Esophagus muscularis mucosa (tissue), 4 donors: ENCODE results near the gene NR3C2. TPM values are rescaled to one million over a fixed set of nuclear protein-coding genes. Genes with fewer than 3 reads are reported as not detected.

Source experiments
- DNase-seq: peaks from one replicate; pipeline ENCODE4 v3.0.0-alpha.2; 2017; ENCODE audit errors: extremely low spot score
- H3K27ac ChIP-seq, 4 donors: fragments of 200-600 bp; sonication (generic); replicated peaks in 1 of 4; 1 replicate in 3 of 4; 2 replicates in 1 of 4; pipeline ENCODE4 v1.5.1; 2016 to 2019; ENCODE audit warnings: mild to moderate bottlenecking in 1 of 4
- H3K27me3 ChIP-seq, 4 donors: fragments of 200-600 bp; sonication (generic); one replicate each; pipeline versions ENCODE4 v1.5.1 to v1.6.0; 2016 to 2019
- H3K36me3 ChIP-seq, 4 donors: fragments of 200-600 bp; sonication (generic); one replicate each; pipeline ENCODE4 v1.5.1; 2016 to 2019
- H3K4me1 ChIP-seq, 4 donors: fragments of 200-600 bp; sonication (generic); one replicate each; pipeline ENCODE4 v1.5.1; 2016 to 2019
- H3K4me3 ChIP-seq, 4 donors: fragments of 200-600 bp; sonication (generic); 1 replicate in 2 of 4; 2 replicates in 2 of 4; pipeline ENCODE4 v1.5.1; 2016 to 2019; ENCODE audit warnings: mild to moderate bottlenecking in 4 of 4, moderate library complexity in 1 of 4
- H3K9me3 ChIP-seq, 4 donors: fragments of 200-600 bp; sonication (generic); 1 replicate in 3 of 4; 2 replicates in 1 of 4; pipeline ENCODE4 v1.5.1; 2016 to 2019
- EP300 ChIP-seq: sonication (generic); formaldehyde crosslinking; IDR thresholded peaks from one replicate; pipeline ENCODE4 v1.6.1; 2017; ENCODE audit warnings: antibody characterized with exemption
- POLR2A ChIP-seq: fragments of 450-650 bp; IDR thresholded peaks from one replicate; pipeline ENCODE4 v1.6.1; 2017; ENCODE audit warnings: antibody characterized with exemption, moderate library complexity, mild to moderate bottlenecking, low read depth
- POLR2AphosphoS5 ChIP-seq, 2 donors: sonication (generic); formaldehyde crosslinking; IDR thresholded peaks; one replicate each; pipeline ENCODE4 v1.6.1; 2017; ENCODE audit warnings: antibody characterized with exemption in 2 of 2
- WGBS: methylation state at CpG from one replicate; pipeline ENCODE4 v1.1.5; 2018; 5-methylcytosine and 5-hydroxymethylcytosine counted together
- intact Hi-C: fragments of 100-400 bp; cut with DNase I; formaldehyde crosslinking; loops from one replicate; pipeline ENCODE4 v1.15.1; 2023
- total RNA-seq, 4 donors: library from RNA; depleted of rRNA; stranded (reverse); fragments of >200 nt; gene quantifications; one replicate each; pipeline versions ENCODE4 v1.1.0 to v1.2.1, GENCODE V29; 2016
- TF ChIP-seq, protein P1 (sequence below), 3 experiments: fragments of 200-600 bp in 2 of 3; fragments of 450-650 bp in 1 of 3; sonication (generic) in 2 of 3; IDR thresholded peaks; one replicate each; pipeline ENCODE4 v1.5.1; 2017 to 2019; ENCODE audit warnings: antibody characterized with exemption in 3 of 3, mild to moderate bottlenecking in 2 of 3, moderate library complexity in 1 of 3

NR3C2 gene
- total RNA-seq, 4 donors from 2014 or later = 10.0 to 14.6 (median 12.1) TPM

DNA sequence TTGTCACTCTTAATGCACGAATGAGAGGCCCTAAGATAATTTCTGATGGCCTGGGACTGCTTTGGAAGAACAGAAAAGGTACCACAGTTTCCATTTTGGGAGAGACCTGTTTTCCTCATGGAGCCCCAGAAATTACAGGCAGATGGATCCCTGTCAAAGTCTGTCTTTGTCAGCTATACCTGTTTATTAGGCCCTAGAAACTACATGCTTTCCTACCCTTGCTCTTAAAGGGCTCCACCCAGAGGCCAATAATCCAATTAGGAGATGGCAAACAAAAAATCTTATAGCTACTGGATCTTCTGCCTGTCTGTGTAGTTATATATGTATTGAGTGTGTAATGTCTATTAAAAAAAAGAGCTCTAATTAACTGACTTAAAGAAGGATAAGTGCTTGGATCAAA, 141.3 kb downstream of the NR3C2 start:
- 100% methylated on average over 1 of the region's 1 CpG for WGBS

DNA sequence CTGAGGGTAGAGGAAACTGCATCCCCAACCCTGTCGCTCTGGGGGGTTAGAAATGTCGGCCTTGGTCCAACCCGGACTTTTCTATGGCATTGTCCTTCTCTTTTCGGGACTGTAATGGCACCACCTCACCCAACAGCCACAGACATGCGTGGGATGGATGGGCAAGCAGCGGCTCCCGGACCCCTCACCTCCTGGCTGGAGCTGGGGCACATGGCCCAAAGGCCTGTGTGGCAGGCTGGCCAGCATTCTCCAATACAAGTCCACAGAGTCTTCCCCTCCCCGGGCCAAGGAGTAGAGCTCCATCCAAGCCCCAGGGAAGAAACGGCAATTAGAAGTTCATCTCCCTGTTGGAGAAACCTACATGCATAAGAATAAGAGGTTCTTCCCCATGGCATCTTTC, 142.9 kb downstream of the NR3C2 start:
- intact Hi-C loops = no loop called here

More for the DNA sequence above, 141.3 kb downstream of the NR3C2 start:
- no peaks in the 10 kb centered on the region for H3K9me3 ChIP-seq
- TF ChIP-seq, protein P1, sequence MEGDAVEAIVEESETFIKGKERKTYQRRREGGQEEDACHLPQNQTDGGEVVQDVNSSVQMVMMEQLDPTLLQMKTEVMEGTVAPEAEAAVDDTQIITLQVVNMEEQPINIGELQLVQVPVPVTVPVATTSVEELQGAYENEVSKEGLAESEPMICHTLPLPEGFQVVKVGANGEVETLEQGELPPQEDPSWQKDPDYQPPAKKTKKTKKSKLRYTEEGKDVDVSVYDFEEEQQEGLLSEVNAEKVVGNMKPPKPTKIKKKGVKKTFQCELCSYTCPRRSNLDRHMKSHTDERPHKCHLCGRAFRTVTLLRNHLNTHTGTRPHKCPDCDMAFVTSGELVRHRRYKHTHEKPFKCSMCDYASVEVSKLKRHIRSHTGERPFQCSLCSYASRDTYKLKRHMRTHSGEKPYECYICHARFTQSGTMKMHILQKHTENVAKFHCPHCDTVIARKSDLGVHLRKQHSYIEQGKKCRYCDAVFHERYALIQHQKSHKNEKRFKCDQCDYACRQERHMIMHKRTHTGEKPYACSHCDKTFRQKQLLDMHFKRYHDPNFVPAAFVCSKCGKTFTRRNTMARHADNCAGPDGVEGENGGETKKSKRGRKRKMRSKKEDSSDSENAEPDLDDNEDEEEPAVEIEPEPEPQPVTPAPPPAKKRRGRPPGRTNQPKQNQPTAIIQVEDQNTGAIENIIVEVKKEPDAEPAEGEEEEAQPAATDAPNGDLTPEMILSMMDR (IDR thresholded peaks at IDR 0.05) = no peak
- TF ChIP-seq POLR2A = no peak
- TF ChIP-seq POLR2AphosphoS5 (IDR thresholded peaks at IDR 0.05) = no peak
- no peak for TF ChIP-seq EP300
- H3K4me3 ChIP-seq = no peak overlapping the region
- no peaks in the 10 kb centered on the region for H3K4me1 ChIP-seq
- no peak for DNase-seq
- intact Hi-C loops = no loop called here
- no peak overlapping the region for H3K27ac ChIP-seq
- no peaks in the 10 kb centered on the region for H3K36me3 ChIP-seq
- H3K27me3 ChIP-seq = no peaks in the 10 kb centered on the region

DNA sequence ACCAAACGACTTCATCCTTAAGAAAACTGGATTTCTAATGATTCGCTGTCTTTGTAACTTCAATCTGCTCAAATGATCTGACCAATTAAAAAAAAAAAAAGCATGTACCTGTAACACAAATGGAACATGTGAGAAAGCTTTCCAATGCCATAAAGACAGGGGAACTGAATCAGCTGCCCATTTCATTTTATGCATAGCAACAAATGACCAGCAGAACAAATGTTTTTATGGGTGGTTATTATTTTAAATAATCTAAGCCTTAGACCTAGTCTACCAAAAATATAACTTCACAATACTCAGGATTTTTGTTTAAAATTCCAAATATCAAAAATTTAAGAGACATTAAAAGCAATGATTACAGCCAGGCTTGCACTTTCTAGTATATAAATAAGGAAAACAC, 145.7 kb downstream of the NR3C2 start:
- Histone ChIP-seq H3K4me3 (no peak overlapping the region), H3K36me3 (no peaks in the 10 kb centered on the region), H3K27me3 (no peaks in the 10 kb centered on the region), H3K9me3 (no peaks in the 10 kb centered on the region), H3K4me1 (peaks cover 0 to 5% (median 0%) of the 10 kb centered on the region in 4 donors), H3K27ac (no peak overlapping the region)
- no peak for TF ChIP-seq POLR2A
- TF ChIP-seq, protein P1 (IDR thresholded peaks at IDR 0.05) = no peak
- TF ChIP-seq EP300 = no peak
- TF ChIP-seq POLR2AphosphoS5 (IDR thresholded peaks at IDR 0.05) = no peak
- WGBS = 87% methylated on average over 2 of the region's 2 CpGs
- DNase-seq = no peak
- intact Hi-C loops = no loop called here

More for the DNA sequence above, 142.9 kb downstream of the NR3C2 start:
- no peak overlapping the region for H3K27ac ChIP-seq
- TF ChIP-seq, protein P1 (IDR thresholded peaks at IDR 0.05) = no peak
- TF ChIP-seq POLR2AphosphoS5 (IDR thresholded peaks at IDR 0.05) = no peak
- no peak for TF ChIP-seq EP300
- no peak for TF ChIP-seq POLR2A
- 93% methylated on average over 5 of the region's 9 CpGs for WGBS
- no peaks in the 10 kb centered on the region for H3K4me1 ChIP-seq
- no peaks in the 10 kb centered on the region for H3K9me3 ChIP-seq
- DNase-seq = no peak
- H3K27me3 ChIP-seq = no peaks in the 10 kb centered on the region
- H3K36me3 ChIP-seq = no peaks in the 10 kb centered on the region
- no peak overlapping the region for H3K4me3 ChIP-seq

DNA sequence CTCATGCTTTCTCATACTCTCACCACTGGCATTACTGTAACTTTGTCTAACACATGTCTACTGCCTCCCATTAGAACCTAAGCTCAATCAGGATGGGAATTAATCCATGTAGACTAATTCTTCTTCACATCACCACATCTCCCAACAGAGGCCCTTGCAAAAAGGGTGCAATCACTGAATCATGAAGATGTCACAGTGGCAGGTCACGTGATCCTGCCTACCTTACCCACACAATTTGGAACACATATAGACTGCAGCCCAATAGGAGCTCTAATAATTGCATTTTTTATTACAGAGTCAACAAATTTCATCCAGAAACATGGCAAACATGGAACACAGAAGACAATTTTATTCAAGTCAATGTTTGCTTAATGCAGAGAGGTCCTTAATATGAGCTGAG, 146.6 kb downstream of the NR3C2 start:
- Histone ChIP-seq H3K4me1 (peaks cover 0 to 5% (median 0%) of the 10 kb centered on the region in 4 donors), H3K4me3 (no peak overlapping the region), H3K36me3 (no peaks in the 10 kb centered on the region), H3K27me3 (no peaks in the 10 kb centered on the region), H3K27ac (no peak overlapping the region), H3K9me3 (no peaks in the 10 kb centered on the region)
- 88% methylated on average over 1 of the region's 1 CpG for WGBS
- TF ChIP-seq, protein P1 (IDR thresholded peaks at IDR 0.05) = no peak
- TF ChIP-seq EP300 = no peak
- no peak for TF ChIP-seq POLR2AphosphoS5 (IDR thresholded peaks at IDR 0.05)
- no peak for TF ChIP-seq POLR2A
- DNase-seq = no peak
- intact Hi-C loops = no loop called here

DNA sequence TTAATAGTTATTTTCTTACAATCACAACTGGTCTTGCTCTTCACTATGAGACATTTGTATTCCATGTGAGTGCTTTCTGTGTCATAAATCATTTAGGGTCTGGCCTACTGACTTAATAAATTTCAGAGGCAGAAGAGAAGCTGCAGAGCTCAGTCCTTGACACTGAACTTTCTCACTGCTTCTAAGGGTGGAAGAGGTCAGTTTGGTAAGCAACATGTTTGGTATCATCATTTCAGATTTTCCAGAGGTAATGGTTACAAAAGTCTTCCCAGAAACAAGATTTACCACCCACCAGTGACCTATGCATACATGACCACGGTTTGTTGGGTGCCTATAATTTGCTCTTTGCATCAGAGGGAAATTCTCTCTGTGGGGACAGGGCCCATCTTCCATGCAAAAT, 148.6 kb downstream of the NR3C2 start:
- Histone ChIP-seq H3K9me3 (no peaks in the 10 kb centered on the region), H3K36me3 (no peaks in the 10 kb centered on the region), H3K27ac (no peak overlapping the region), H3K4me1 (peaks cover 12 to 18% (median 14%) of the 10 kb centered on the region in 4 donors), H3K4me3 (no peak overlapping the region), H3K27me3 (no peaks in the 10 kb centered on the region)
- WGBS = 100% methylated on average over 1 of the region's 1 CpG
- DNase-seq = no peak
- TF ChIP-seq POLR2A (no peak), POLR2AphosphoS5 (IDR thresholded peaks at IDR 0.05) (no peak), EP300 (no peak)
- TF ChIP-seq, protein P1 (IDR thresholded peaks at IDR 0.05) = no peak
- intact Hi-C loops = no loop called here
